HG03354 (cell line): ENCODE results near the gene CDH22.

Experiments used
- ATAC-seq: cut with Tn5 transposase; IDR thresholded peaks from one replicate; pipeline ENCODE4 v1.9.1; 2021; ENCODE audit warnings: mild to moderate bottlenecking; ENCODE audit not compliant: unreplicated experiment, poor library complexity, severe bottlenecking

Gene CDH22

GRCh38 chr20:46275091-46275490 is 33.2 kb downstream of the CDH22 start:
- no peak for ATAC-seq

GRCh38 chr20:46273717-46274116 is 34.6 kb downstream of the CDH22 start:
- ATAC-seq: no peak

- no peak for ATAC-seq
Measured at GRCh38 chr20:46272389-46273047, 35.8 kb downstream of the CDH22 start.

GRCh38 chr20:46270977-46271744 is 37.1 kb downstream of the CDH22 start:
- ATAC-seq: no peak

- ATAC-seq: no peak
Measured at GRCh38 chr20:46269372-46269771, 38.9 kb downstream of the CDH22 start.

- no peak for ATAC-seq
Measured at GRCh38 chr20:46268662-46269061, 39.6 kb downstream of the CDH22 start.

GRCh38 chr20:46268131-46268614 is 40.1 kb downstream of the CDH22 start:
- no peak for ATAC-seq

GRCh38 chr20:46267108-46268105 is 40.9 kb downstream of the CDH22 start:
- no peak for ATAC-seq

GRCh38 chr20:46265539-46265938 is 42.8 kb downstream of the CDH22 start:
- ATAC-seq: no peak

- no peak for ATAC-seq
Measured at GRCh38 chr20:46264391-46265266, 43.7 kb downstream of the CDH22 start.

- ATAC-seq: no peak
Measured at GRCh38 chr20:46261456-46262253, 46.6 kb downstream of the CDH22 start.

- ATAC-seq: no peak
Measured at GRCh38 chr20:46260936-46261454, 47.3 kb downstream of the CDH22 start.

GRCh38 chr20:46260480-46260879 is 47.8 kb downstream of the CDH22 start:
- no peak for ATAC-seq

- ATAC-seq: no peak
Measured at GRCh38 chr20:46259260-46259859, 48.9 kb downstream of the CDH22 start.

- ATAC-seq: no peak
Measured at GRCh38 chr20:46257887-46258286, 50.4 kb downstream of the CDH22 start.

- ATAC-seq: no peak
Measured at GRCh38 chr20:46256293-46256692, 52.0 kb downstream of the CDH22 start.

- no peak for ATAC-seq
Measured at GRCh38 chr20:46255440-46256104, 52.7 kb downstream of the CDH22 start.
